Measurements from ENCODE around the gene PTPN4.
A peak's percentile ranks its signal among the peaks of the same experiment; 100 is the strongest.
"Not testable (repeated sequence)": the region's sequence is repeated elsewhere in the genome, so short reads cannot be mapped to it uniquely, and the experiment has no call there.

PTPN4 gene

DNA sequence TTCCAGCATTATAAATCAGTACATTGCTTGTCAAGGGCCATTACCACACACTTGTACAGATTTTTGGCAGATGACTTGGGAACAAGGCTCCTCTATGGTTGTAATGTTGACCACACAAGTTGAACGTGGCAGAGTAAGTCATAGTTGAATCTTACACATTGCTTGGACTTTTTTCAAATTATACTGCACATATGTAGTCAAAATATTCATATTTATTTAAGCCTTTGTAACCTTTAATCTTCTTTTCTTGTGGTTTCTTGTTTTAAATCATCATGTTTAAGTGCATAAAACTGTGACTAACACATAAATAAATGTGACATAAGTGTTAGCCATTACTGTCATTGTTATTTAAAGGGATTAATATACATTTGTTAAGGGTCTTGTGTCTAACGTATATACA is 201.1 kb downstream of the PTPN4 start:
- no peak for DNase-seq

DNA sequence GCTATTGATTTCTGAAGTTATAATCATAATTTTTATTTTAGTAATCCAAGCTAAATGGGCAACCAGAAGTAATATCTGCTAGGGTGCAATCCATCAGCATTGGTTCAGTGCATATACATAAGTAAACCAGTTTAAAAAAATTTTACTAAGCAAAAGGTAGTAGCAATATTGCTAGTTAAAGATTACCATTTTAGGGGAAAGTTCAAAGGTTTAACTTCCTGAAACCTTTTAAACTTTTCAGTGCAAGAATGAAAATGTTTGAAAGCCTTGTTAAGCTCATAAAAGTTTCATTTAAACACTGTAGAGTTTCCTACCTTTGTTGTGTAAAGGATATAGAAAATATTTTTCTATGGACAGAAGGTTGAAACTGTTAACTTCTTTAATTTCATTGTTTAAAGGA is 222.2 kb downstream of the PTPN4 start:
- DNase-seq, result no peak

DNA sequence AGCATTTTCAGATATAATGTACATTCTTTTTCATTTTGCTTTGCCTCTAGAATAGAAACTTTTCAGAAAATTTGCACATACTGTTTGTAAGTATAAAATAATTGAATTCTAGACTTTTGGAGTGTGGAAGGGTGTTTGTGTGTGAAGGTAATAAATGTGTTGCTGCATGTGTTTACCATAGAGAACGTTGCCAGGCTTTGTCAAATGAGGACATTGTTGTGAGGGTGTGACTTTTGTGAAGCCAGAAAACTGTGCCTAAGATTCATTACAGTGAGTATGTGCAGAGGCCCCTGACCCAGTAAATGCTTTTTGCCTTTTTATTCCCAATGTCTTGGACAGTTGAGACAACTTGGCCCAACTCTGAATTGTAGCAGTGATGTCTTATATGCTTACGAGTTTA is 222.8 kb downstream of the PTPN4 start:
- no peak for DNase-seq

DNA sequence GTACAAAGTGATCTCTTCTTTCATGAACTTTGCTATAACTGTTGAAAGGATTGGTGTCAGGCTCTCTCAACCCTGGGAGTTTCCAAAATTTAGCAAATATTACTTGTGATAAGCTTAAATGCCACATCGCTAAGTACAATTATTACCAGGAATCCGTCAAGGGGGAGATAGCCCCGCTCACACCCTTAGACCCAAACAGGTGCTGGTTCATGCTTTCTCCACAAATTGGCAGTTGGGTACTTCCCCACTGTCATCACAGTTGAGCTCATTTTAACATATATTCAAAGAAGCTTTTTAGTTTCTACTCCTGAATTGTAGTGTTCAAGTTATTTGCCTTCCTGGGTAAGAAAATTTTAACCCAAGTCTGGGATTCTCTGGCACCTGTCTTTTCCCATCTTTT is 223.4 kb downstream of the PTPN4 start:
- DNase-seq, result no peak

DNA sequence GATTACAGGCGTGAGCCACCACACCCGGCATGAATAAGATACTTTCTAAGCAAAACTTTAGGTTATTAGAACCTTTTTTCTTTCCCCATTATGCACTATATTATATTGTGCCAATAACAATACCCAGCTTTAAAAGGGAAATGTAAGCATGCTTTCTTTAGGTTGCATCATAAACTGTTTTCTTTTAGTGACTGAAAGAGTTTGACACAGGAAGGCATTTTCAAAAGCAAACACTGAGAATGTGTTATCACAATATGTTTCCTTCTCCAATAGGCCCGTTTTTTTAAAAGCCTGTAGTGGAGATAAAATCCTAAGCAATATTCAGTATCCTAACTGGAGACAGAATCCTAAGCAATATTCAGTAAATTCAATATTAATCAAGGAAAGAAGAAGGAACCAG is 236.4 kb downstream of the PTPN4 start:
- no peak for DNase-seq

DNA sequence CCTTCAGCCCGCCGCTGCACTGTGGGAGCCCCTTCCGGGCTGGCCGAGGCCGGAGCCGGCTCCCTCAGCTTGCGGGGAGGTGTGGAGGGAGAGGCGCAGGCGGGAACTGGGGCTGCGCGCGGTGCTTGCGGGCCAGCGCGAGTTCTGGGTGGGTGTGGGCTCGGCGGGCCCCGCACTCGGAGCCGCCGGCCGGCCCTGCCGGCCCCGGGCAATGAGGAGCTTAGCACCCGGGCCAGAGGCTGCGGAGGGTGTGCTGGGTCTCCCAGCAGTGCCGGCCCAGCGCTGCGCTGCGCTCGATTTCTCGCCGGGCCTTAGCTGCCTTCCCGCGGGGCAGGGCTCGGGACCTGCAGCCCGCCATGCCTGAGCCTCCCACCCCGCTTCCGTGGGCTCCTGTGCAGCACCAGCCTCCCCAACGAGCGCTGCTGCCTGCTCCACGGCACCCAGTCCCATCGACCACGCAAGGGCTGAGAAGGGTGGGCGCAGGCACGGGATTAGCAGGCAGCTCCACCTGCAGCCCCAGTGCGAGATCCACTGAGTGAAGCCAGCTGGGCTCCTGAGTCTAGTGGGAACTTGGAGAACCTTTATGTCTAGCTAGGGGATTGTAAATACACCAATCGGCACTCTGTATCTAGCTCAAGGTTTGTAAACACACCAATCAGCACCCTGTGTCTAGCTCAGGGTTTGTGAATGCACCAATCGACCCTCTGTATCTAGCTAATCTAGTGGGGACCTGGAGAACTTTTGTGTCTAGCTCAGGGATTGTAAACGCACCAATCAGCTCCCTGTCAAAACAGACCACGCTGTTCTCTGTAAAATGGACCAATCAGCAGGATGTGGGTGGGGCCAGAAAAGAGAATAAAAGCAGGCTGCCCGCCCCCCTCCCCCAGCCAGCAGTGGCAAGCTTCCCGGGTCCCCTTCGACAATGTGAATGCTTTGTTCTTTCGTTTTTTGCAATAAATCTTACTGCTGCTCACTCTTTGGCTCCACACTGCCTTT is 237.5 kb downstream of the PTPN4 start:
- DNase-seq, result not testable (repeated sequence)

DNA sequence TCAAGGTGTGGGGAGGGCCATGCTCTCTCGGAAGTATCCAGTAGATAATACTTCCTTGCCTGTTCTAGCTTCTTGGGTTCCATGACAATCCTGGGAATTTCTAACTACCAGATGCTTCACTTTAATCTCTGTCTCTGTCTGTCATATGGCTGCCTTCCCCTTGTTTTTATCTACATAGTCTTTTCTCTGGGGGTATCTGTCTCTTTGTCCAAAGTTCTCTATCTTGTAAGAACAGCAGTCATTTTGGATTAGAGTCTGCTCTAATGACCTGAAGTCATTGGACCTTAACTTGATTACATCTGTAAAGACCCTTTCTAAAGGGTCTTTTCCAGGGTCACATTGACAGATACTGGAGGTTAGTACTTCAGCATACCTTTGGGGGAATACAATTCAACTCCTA is 241.7 kb downstream of the PTPN4 start:
- DNase-seq, result no peak

DNA sequence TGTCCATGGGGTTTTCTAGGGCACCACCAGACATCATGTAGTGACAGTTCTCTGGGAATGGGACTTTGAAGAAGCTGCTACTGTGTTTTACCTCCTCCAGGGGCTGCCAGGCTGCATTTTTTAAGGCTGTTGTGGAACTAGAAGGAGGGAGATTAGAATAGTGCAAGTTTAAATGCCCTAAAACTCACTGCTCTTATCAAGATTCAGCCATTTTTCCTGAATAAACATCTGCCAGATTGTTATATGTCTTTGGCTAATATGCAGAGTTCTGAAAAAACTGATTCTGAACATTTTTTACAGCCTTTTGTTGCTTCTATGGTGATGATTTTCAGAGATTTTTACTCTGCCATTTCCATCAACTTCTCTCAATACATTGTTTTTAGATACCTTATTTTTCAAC is 244.5 kb downstream of the PTPN4 start:
- DNase-seq, result no peak

DNA sequence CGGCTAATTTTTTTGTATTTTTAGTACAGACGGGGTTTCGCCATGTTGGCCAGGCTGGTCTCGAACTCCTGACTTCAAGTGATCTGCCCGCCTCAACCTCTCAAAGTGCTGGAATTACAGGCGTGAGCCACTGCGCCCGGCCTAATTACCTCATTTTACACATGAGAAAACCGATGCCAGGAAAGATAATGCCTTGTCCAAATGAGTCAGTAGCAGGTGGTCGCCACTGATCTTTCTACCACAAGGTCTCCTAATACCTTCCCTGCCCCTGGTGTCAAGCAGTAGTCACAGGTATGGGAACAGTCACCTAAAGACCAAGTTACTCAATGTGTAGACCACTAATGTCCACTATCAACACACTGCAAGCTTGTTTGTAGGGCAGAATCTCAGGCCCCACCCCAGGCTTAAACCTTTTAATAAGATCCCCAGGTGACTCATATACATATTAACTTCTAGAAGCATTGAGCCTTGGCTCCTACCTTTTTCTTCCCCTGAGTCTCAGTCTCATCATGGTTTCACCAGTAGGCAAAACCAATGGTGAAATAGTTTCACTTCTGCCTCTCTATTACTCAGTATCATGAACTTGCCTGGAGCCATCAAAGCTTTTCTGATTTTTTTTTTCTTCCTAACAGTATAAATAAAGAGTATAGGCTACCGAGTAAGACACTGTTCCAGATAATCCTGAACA is 246.3 kb downstream of the PTPN4 start:
- DNase-seq, result no peak

DNA sequence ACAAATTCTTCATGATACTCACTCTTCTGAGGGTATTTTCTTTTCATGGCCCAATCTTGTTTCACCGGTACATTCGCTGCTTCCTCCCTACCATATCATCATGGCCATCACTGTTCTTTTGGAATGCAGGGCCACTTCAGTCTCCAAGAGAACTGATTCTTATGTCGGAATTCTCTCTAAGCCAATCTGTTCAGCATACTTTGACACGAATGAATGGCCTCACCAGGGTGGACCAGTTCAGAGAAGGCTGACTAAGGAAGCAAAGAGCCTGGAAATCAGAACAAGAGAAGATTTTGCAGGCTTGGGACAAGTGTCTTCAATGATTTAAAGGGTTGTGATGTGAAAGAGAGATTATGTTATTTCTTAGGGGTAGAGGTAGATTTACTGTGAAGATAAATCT is 248.1 kb downstream of the PTPN4 start:
- DNase-seq, result no peak

DNA sequence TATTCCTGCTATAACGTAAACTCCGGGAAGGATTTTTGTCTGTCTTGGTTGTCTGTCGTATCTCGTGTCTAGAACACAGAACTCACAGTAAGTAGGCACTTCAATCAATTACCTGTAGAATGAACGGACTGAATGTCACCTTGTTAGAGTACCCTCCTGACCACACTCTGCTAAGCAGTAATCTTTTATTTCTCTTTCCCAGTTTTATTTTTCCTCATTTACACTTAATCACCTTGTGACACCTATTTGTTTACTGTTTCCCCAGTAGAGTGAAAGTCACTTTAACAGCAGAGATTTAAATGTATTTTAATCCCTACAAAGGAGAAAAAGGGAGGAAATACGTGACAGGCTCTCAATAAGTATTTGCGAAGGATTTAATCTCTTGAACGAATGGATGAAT is 252.6 kb downstream of the PTPN4 start:
- DNase-seq, result no peak

DNA sequence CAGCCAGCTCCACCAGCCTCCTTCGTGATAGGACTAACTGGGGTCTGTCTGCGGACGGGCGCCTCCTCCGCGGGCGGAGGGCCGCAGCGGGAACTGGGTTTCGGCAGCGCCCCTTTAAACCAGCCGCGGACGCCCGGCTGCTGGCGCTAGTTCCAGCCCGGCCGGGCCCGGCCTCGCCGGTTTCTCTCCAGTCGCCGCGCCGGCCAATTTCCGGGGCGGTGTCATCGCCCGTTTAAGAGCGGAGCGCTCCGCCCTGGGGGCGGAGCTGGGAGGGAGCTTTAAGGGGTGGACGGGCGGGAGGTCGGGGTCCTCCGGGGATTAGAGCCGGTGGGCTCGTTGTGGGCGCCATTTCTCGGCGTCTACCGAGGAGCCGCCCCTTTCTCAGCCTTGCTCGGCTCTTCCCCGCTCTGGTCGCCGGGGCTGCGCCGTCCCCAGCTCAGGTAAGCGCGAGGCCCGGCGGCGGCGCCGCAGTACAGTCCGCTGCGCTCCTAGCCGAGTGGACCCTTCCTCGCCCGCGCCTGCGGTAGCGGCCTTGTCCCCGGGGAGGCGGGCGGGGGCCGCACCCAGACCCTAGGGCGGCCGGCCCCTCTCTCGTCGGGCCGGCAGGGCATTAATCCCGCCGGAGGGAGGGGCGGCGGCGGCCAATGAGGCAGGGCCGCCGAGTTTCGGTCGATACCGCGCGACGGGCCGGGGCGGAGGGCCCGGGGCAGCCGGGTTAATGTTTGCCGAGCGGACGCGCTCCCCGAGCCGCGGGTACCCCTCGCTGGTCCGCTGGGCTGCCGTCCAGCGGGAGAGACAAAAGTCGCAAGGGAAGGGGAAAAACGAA is 253.3 kb downstream of the PTPN4 start, which contains the start of gene EPB41L5:
Gene EPB41L5 (plus strand): TSS at position 307 of the 826 bp plus-strand sequence. CDS start 6,008 bp downstream, outside the sequence.
- peak; percentile 71 for DNase-seq

DNA sequence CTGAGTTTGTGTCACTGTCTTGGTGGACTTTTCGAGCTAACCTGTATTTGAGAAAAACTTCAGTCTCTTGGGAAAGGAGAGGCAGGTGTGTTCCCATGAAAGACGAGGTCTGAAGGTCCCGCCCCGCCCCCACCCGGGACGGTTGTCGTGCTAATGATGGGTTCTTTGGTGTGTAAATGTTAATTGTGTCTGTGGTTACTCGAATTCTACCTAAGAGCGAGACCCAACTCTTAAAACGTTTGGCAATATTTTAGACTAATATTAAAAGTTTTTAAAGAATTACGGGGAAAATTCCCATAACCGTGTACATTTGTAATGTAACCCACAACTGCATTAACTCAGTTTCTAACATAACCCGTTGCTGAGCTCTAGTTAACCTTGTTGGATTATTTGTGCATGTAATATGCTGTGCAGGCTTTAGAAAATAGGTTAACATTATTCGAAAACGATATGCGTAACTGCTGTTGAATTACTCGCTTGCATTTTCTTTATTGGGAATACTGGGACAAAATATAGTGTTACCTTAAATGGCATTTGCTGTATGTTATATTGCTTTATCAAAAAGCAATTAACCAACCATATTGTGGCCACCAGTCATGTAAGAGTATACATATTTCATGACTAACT is 254.0 kb downstream of the PTPN4 start:
- no peak for DNase-seq

DNA sequence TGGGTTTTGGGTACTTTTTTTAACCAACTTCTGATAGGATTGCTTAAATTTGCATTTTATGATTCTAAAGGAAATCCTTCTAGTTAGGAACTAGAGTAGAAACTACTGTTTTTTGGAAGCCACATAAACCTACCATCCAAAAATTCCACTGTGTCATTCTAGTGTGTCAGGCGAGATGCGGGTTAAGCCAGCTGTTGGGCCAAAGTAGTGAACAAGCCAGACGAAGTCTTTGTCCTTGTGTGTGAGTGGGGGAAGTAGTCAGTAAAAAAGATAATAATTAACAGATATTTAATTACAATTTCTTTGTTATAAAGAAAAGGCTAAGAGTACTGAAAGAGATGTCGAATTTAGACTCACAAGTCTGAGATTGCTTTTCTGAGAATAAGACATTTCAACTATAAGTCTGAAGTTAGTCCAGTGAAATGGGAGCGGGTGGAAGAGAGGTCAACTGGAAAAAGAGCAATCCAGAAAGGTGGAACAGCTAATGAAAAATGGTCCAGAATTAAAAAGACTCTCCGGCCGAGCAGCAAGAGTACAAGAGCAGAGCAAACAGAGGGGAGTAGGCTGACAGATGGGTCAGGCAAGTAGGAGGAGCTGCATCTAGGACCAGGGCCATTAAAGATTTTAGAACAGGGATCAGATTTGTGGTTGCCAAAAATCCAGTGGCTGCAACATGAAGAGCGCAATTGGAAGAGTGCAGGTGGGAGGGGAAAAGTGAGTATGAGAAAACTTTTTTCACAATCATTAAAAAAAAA is 254.7 kb downstream of the PTPN4 start:
- DNase-seq, result no peak

DNA sequence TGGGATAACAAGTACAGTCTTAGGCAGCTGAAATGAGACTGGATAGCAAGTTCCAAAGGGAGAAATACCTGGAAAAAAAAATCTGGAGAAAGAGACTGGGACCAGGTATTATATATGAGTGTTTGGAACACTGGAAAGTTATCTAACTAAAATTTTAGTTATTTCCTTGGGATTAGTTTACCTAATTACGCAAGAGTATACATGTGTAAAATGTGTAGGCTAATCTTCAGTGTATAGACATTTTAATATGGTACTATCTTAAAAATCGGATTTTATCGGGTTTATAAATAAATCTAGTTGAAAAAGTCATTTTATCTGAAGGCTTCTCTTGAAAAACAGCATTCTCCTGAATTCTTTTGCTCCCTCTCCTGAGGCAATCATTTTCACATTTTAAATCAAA is 257.1 kb downstream of the PTPN4 start:
- no peak for DNase-seq

DNA sequence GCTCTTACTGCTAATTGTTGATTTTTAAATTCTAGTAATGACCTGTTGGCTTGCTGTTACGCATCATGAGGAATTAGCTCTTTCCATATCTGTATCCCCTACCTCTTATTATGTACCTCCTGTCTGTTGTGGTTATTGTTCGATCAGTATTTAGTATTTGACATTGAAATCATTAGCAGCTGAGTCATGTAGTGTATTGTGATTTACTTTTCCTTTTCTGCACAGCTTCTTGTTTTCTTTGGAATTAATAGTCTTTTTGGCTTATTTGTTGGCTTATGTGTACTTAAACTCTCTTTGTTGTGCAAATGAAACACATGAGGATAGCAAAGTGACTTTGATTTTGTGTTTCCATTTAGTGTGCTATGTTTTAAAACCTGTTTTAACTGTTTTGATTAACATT is 257.5 kb downstream of the PTPN4 start:
- no peak for DNase-seq

DNA sequence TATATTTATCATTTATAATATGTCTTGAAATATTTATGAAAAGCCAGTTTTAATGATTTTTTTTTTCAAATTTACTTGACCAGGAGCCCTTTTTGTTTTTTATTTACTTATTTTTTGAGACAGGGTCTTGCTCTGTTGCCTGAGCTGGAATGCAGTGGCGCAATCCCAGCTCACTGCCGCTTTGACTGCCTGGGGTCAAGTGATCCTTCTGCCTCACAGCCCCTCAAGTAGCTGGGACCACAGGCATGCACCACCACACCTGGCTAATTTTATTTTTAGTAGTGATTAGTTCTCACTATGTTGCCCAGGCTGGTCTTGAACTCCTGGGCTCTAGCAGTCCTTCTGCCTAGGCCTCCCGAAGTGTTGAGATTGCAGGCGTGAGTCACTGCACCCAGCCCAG is 258.8 kb downstream of the PTPN4 start:
- DNase-seq, result no peak

DNA sequence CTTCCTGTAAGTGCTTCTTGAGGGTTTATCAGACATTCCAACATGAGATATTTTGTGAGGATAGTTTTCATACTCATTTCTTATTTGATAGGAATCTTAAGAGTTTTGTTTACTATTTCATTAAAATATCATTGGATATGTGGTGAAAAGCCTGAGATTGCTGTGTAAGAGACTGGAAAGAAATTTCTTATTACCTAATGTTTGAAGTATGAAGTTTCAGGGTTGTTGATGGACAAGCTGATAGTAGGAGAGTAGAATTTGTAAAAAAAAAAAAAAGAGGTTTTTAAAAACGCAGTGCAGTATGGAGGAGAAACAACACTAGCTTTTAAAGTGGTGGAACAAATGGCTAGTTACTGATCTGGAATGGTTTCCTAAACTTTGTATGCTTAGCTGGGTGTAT is 260.8 kb downstream of the PTPN4 start:
- no peak for DNase-seq

DNA sequence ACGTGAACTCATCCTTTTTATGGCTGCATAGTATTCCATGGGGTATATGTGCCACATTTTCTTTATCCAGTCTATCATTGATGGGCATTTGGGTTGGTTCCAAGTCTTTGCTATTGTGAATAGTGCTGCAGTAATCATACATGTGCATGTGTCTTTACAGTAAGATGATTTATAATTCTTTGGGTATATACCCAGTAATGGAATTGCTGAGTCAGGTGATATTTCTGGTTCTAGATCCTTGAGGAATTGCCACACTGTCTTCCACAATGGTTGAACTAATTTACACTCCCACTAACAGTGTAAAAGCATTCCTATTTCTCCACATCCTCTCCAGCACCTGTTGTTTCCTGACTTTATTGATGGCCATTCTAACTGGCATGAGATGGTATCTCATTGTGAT is 262.8 kb downstream of the PTPN4 start:
- not testable (repeated sequence) for DNase-seq

DNA sequence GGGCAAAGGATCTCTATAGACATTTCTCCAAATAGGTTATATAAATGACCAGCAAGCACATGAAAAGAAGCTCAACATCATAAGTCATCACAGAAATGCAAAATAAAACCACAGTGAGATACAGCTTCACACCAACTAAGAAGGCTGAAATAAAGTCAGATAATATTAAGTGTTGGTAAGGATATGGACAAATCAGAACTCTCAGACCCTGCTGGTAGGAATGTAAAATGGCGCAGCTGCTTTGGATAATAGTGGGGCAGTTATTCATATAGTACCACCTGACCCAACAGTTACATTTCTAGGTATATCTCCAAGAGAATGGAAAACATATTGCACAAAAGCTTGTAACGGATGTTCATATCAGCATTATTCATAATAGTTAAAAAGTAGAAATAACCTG is 267.2 kb downstream of the PTPN4 start:
- no peak for DNase-seq

DNA sequence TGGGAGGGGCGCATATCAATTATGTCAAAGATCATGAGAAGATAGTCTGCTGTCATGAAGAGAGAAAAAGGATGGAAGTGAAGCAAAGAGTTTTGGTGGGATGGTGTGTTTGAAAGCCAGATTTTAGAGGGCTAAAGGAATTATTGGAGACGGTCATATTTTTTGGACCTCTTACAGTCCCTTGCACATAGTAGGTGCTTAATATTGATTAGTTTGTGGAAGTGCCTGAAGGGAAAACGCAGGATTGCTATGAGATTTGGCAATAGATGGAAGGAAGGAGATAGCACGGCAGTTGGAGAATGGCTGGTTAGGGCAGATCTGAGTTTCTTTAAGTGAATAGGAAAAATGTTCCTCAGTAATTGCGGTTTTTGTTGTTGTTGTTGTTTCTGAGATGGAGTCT is 269.1 kb downstream of the PTPN4 start:
- DNase-seq, result no peak

Data from activated CD4-positive, alpha-beta T cell treated with anti-CD3 and anti-CD28 coated beads, Interleukin-2, amount 50 U/mL, for 1 hour (primary cell).